ENCODE results near the gene AGAP5.

The AGAP5 gene

GRCh38 chr10:73650537-73651331, 47.2 kb downstream of the AGAP5 start:
- no peak for DNase-seq

DNA sequence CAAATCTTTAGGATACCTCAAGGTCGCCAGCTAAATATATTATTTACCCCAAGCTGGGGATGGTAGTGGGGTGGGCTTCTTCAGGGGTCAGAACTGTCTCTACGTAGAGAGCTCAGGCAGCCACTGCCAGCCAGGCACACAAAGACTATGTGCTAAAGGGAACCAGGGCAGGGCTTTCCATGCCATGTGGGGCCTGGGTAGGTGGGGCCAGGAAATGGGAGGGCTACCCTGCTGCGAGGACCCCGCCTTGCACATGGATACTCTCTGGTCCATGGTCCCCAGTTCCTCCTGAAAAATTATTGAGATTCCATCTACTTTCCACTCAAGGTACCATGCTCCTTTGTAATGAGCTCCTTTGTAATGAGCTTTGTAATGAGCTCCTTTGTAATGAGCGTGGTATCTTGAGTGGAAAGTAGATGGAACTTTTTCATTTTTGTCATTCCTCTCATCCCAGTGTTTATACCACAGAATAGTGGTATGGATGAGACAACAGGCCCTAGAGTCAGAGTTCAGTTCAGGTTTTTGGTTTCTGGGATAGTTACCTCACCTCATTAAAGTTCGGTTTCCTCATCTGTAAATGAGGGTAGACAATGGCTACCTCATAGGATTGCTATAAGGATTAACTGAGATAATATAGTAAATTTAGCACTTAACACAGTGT, 47.9 kb downstream of the AGAP5 start:
- no peak for DNase-seq

- no peak for DNase-seq
Measured at GRCh38 chr10:73648975-73649829, 48.7 kb downstream of the AGAP5 start.

DNA sequence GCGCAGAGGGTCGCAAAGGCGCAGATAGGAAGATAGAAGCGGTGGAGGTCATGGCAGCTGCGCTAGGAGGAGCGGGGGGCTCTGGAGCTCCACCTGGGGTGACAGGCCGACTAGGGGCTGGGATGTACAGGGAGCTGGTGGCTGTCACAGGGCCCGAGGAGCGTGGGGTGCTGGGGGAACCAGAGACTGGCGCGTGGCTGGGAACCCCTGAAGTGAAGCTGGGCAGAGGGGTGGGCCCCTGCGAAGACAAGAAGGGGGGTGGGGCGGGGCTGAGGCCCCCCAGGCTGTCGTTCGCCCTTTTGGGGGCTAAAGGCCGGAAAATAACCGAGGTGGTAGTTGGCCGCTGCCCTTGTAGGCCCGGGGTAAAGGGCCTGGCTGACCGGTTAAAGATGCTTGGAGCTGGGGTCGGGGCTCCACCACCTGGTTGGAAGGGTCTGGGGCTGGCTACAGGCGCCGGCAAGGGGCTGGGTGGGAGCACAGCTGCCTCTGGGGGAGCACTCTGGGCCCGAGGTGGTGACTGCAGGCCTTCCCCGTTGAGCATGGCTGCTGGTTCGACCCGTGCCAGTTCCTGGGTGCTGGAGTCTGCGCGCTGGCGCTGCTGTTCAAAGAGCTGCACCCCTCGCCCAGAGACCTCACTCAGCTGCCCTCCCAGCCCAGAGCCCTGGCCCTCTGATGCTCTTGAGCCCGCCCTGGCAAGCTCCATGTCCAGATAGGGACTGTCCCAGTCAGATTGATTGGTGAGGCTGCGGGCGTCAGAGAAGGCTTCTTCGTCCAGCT, 49.8 kb downstream of the AGAP5 start:
- DNase-seq: no peak

GRCh38 chr10:73647211-73647874, 50.6 kb downstream of the AGAP5 start:
- peak; percentile 19 for DNase-seq

- no peak for DNase-seq
Measured at GRCh38 chr10:73646598-73647041, 51.3 kb downstream of the AGAP5 start.

- DNase-seq: no peak
Measured at GRCh38 chr10:73645251-73645650, 52.7 kb downstream of the AGAP5 start.

DNA sequence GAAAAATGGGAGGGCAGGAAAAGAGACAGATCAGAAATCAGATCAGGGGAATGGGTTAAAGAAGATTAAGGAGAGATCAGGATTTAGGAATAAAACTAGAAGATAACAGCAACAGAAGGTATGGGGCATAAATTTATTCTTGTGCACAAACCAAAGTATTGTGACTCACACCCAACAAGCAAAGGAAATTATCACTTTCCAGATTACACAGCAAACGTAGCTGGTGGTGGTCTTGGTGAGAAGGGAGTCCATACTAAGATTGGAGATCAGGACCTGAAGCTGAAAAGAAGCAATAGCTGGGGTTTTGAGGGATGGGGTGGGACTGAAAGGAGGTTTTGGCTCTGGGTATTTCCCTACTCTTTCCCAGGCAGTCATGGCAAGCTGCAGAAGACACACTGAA, 53.1 kb downstream of the AGAP5 start:
- peak; percentile 38 for DNase-seq

DNA sequence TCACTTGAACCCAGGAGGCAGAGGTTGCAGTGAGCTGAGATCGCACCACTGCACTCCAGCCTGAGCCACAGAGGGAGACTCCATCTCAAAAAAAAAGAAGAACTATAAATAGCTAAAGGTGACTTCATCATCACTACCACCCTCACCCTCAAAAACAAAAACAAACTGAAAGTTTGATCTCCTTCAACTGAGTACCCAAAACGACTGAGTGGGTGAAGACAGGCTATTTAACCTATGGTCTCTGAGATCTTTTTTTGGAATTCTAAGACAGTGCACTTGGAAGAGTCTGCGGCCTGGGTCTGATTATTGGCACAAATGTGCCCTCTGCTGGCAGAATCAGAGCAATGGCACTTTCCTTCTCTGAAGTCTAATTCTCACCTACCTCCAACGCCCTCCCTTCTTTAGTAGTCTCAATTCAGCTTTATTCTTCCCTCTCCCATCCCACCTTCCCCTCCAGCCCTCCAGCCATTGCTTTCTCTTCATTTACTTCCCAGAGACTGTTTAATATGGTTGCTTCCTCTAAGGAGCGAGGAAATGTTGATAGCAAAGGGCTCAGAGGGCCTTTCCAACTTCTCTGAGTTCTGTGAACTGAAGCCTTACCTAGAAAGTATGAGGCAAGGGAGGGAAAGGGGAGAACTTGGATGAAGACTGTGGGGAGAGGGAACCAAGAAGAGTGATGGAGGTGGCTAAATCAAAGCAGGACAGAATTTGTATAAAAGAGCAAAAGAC, 53.7 kb downstream of the AGAP5 start:
- DNase-seq: peak; percentile 71

GRCh38 chr10:73643362-73643761, 54.5 kb downstream of the AGAP5 start:
- no peak for DNase-seq

DNA sequence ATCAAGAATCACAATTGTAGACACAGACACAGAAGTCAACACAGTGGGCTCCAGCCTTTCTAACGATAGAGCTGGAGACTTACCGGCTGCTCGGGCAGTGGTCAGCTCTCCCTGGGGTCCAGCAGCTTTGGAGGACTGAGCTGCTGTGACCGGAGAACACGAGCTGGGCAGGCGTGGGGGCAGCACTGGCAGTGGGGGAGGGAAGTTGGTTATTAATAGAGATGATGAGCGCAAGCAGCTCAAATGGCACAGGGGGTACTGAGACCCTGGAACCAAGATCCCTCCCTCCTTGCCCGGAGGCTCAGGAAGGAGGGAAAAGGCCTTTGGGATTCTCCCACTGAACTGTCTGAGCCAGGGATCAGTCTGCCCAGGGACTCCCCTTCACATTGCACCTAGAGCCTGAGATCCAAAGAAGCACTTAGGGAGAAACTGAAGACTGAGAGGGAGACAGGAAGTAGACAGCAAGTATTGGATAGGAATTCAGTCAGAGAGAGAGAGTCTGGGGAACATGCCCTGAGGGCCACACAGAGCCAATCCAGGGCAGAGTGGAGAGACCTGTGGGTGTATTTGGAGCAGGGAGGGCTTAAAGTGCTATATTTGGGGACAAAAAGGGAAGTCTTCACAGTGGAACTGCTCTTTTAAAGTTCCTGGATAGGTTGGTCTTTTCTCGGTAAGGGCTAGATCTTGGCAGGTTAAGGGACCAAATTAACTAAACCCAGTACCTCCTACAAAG, 56.4 kb downstream of the AGAP5 start, which contains the start of gene MYOZ1:
MYOZ1 (minus strand) TSS at position 147 of the 733 bp plus-strand sequence. CDS start 1,457 bp downstream, outside the sequence.
- DNase-seq: no peak

GRCh38 chr10:73639286-73639685, 58.6 kb downstream of the AGAP5 start:
- DNase-seq: no peak

GRCh38 chr10:73635781-73636180, 62.1 kb downstream of the AGAP5 start:
- DNase-seq: no peak

DNA sequence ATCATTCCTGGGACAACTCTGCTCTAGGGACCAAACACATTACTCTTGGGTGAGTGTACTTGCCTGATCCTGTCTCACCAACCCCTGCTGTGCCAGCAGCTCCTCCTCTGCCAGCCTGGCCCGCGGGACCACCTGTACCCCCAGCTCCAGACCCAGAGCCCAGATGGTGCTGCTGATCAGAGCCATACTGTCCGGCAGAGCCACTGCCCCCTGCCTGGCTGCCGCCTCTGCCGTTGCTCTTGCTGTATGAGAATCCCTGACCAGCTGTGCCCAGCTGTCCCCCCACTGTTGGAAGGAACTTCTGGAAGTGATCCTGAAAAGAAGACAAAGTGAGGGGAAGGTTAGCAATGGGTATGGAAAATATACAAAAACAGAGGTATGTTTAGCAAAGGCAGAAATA, 63.5 kb downstream of the AGAP5 start:
- DNase-seq: no peak

DNA sequence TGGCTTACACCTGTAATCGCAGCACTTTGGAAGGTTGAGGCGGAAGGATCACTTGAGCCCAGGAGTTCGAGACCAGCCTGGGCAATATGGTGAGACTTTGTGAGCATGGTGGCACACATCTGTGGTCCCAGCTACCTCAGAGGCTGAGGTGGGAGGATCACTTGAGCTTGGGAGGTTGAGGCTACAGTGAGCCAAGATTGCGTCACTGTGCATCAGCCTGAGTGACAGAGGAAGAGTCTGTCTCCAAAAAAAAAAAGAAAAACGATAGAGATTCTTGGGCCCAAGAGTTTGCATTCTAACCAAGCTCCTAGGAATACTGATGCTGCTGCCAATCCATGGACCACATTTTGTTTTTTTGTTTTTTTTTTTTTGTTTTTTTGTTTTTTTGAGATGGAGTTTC, 68.7 kb downstream of the AGAP5 start:
- DNase-seq: no peak

GRCh38 chr10:73628405-73628804, 69.5 kb downstream of the AGAP5 start:
- no peak for DNase-seq

DNA sequence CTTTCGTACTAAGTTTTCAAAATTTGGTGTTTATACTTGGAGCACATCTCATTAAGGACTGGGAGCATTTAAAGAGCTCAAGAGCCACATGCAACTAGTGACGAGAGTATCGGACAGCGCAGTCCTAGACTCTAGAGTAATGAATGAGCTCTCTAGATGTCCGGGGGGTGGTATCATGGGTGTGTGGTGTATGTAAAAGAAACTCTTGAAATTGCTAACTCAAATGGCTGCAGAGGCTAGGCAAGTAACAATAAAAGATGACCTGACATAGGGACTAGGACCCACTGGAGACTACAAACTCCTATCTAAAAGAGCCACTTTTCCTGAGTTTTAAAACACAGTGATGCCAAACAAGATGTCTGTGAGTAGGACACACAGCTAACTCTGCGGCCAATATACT, 70.6 kb downstream of the AGAP5 start:
- no peak for DNase-seq

GRCh38 chr10:73625884-73626752, 71.8 kb downstream of the AGAP5 start:
- DNase-seq: peak; percentile 97

Data from activated CD4-positive, alpha-beta T cell treated with anti-CD3 and anti-CD28 coated beads, Interleukin-2, Interleukin-6, amounts not matched to agents 100 ng/mL and 50 ng/mL, durations not matched to agents 16 hours and 8 hours (primary cell).